OCI-LY1 (cell line): ENCODE results near the gene MFSD6.

Experiments
- H2AFZ ChIP-seq: fragments of 200-600 bp; sonication (generic), shearing (Covaris generic); 2 replicates; pipeline ENCODE4 v1.6.0; 2014; ENCODE audit warnings: antibody characterized with exemption, mild to moderate bottlenecking, low read length
- H3F3A ChIP-seq: fragments of 200-600 bp; sonication (generic), shearing (Covaris generic); 2 replicates; pipeline ENCODE4 v1.6.0; 2014; ENCODE audit warnings: mild to moderate bottlenecking, antibody characterized with exemption, low read length, moderate library complexity; ENCODE audit not compliant: insufficient read depth
- H3K27ac ChIP-seq: fragments of 200-600 bp; sonication (generic); 2 replicates; pipeline ENCODE4 v1.5.1; 2014; ENCODE audit warnings: low read length, mixed run types, mild to moderate bottlenecking, low read depth; ENCODE audit not compliant: poor library complexity, severe bottlenecking
- H3K27me3 ChIP-seq: fragments of 200-600 bp; sonication (generic); 2 replicates; pipeline ENCODE4 v1.6.0; 2014; ENCODE audit warnings: antibody characterized with exemption, mild to moderate bottlenecking, low read length, moderate library complexity; ENCODE audit not compliant: insufficient read depth
- H3K36me3 ChIP-seq: fragments of 200-600 bp; sonication (generic); 2 replicates; pipeline ENCODE4 v1.6.1; 2014; ENCODE audit warnings: mild to moderate bottlenecking, antibody characterized with exemption, low read length, moderate library complexity, mixed read lengths; ENCODE audit not compliant: insufficient read depth
- H3K4me1 ChIP-seq: fragments of 200-600 bp; sonication (generic); 2 replicates; pipeline ENCODE4 v1.5.1; 2014; ENCODE audit warnings: mild to moderate bottlenecking, low read length, moderate library complexity; ENCODE audit not compliant: insufficient read depth, severe bottlenecking
- H3K4me2 ChIP-seq: fragments of 200-600 bp; sonication (generic), shearing (Covaris generic); 2 replicates; pipeline ENCODE4 v1.6.1; 2014; ENCODE audit warnings: low read length
- H3K4me3 ChIP-seq: fragments of 200-600 bp; sonication (generic); 2 replicates; pipeline ENCODE4 v1.5.1; 2014; ENCODE audit warnings: low read length, low read depth, mild to moderate bottlenecking, mixed read lengths; ENCODE audit not compliant: poor library complexity, severe bottlenecking
- H3K79me2 ChIP-seq: fragments of 200-600 bp; shearing (Covaris generic); 2 replicates; pipeline ENCODE4 v1.6.1; 2016; ENCODE audit warnings: mixed run types, low read length, mixed read lengths; ENCODE audit not compliant: insufficient read depth
- H3K9ac ChIP-seq: fragments of 200-600 bp; sonication (generic), shearing (Covaris generic); 2 replicates; pipeline ENCODE4 v1.6.1; 2014; ENCODE audit warnings: mild to moderate bottlenecking, low read length, mixed read lengths
- H3K9me2 ChIP-seq: fragments of 200-600 bp; sonication (generic), shearing (Covaris generic); 2 replicates; pipeline ENCODE4 v1.6.1; 2014; ENCODE audit warnings: low read depth, mild to moderate bottlenecking, low read length, mixed read lengths
- H3K9me3 ChIP-seq: fragments of 200-600 bp; shearing (Covaris generic); 2 replicates; pipeline ENCODE4 v1.6.1; 2014; ENCODE audit warnings: low read length, mixed read lengths
- H4K20me1 ChIP-seq: fragments of 200-600 bp; sonication (generic), shearing (Covaris generic); 2 replicates; pipeline ENCODE4 v1.6.0; 2016; ENCODE audit warnings: mild to moderate bottlenecking, low read length; ENCODE audit not compliant: insufficient read depth
- CTCF ChIP-seq: fragments of 200-600 bp; sonication (generic), shearing (Covaris generic); IDR thresholded peaks from 2 replicates; pipeline ENCODE4 v1.5.1; 2017; ENCODE audit warnings: mild to moderate bottlenecking, antibody characterized with exemption, low read length, moderate library complexity, mixed read lengths
- EZH2 ChIP-seq: fragments of 200-600 bp; sonication (generic), shearing (Covaris generic); IDR thresholded peaks from 2 replicates; pipeline ENCODE4 v1.8.0; 2017; ENCODE audit warnings: borderline replicate concordance, mixed run types, mild to moderate bottlenecking, antibody characterized with exemption, low read length, moderate library complexity, mixed read lengths

MFSD6 gene

GRCh38 chr2:190402986-190403603, 5.1 kb upstream of the MFSD6 start:
- H3K9me2 ChIP-seq: no peaks in the 10 kb centered on the region
- H3F3A ChIP-seq: no peaks in the 10 kb centered on the region
- H3K27ac ChIP-seq: no peak overlapping the region
- TF ChIP-seq EZH2: no peak
- no peak for TF ChIP-seq CTCF
- no peak overlapping the region for H2AFZ ChIP-seq
- H3K79me2 ChIP-seq: no peaks in the 10 kb centered on the region
- H3K4me2 ChIP-seq: no peak overlapping the region
- no peaks in the 10 kb centered on the region for H3K36me3 ChIP-seq
- no peaks in the 10 kb centered on the region for H4K20me1 ChIP-seq
- H3K4me3 ChIP-seq: no peak overlapping the region
- H3K4me1 ChIP-seq: peaks cover 7% of the 10 kb centered on the region
- no peaks in the 10 kb centered on the region for H3K27me3 ChIP-seq
- H3K9ac ChIP-seq: no peak overlapping the region
- no peaks in the 10 kb centered on the region for H3K9me3 ChIP-seq

GRCh38 chr2:190404487-190404886, 3.7 kb upstream of the MFSD6 start:
- Histone ChIP-seq H3K4me1 (peaks cover 13% of the 10 kb centered on the region), H3K36me3 (no peaks in the 10 kb centered on the region), H3K27me3 (no peaks in the 10 kb centered on the region), H3K9me3 (no peaks in the 10 kb centered on the region), H3K4me2 (no peak overlapping the region), H3K9ac (no peak overlapping the region), H3K27ac (no peak overlapping the region), H3K79me2 (no peaks in the 10 kb centered on the region), H3K4me3 (no peak overlapping the region), H4K20me1 (no peaks in the 10 kb centered on the region), H3K9me2 (no peaks in the 10 kb centered on the region), H2AFZ (no peak overlapping the region), H3F3A (no peaks in the 10 kb centered on the region)
- TF ChIP-seq EZH2: no peak
- no peak for TF ChIP-seq CTCF

DNA sequence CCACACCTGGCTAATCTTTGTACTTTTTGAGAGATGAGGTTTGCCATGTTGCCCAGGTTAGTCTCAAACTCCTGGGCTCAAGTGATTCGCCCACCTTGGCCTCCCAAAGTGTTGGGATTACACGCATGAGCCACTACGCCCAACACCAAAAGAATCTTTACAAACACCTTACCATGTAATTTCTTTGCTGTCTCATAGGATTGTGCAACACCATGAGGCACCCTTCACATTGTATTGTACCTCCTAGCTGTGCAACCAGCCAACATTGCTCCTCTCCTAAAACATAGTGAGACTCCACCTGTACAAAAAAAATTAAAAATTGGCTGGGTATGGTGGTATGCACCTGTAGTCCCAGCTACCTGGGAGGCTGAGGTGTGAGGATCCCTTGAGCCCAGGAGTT, 3.1 kb upstream of the MFSD6 start:
- peaks cover 19% of the 10 kb centered on the region for H3K4me1 ChIP-seq
- TF ChIP-seq CTCF: no peak
- no peak for TF ChIP-seq EZH2
- no peaks in the 10 kb centered on the region for H3K36me3 ChIP-seq
- no peak overlapping the region for H3K4me2 ChIP-seq
- no peak overlapping the region for H2AFZ ChIP-seq
- H4K20me1 ChIP-seq: no peaks in the 10 kb centered on the region
- H3K79me2 ChIP-seq: no peaks in the 10 kb centered on the region
- H3F3A ChIP-seq: no peaks in the 10 kb centered on the region
- H3K4me3 ChIP-seq: no peak overlapping the region
- no peaks in the 10 kb centered on the region for H3K9me2 ChIP-seq
- H3K27me3 ChIP-seq: no peaks in the 10 kb centered on the region
- no peak overlapping the region for H3K9ac ChIP-seq
- no peak overlapping the region for H3K27ac ChIP-seq
- no peaks in the 10 kb centered on the region for H3K9me3 ChIP-seq
